Hepatocyte (in vitro differentiated cells): ENCODE measurements around the gene CRACR2B. TPM values are rescaled to one million over a fixed set of nuclear protein-coding genes. Genes with fewer than 3 reads are reported as not detected.

Source experiments
- DNase-seq: peaks from one replicate; pipeline ENCODE4 v3.0.0-alpha.2; 2016; ENCODE audit warnings: low spot score
- H2AFZ ChIP-seq: fragments of 200-600 bp; sonication (generic); 2 replicates; pipeline ENCODE4 v1.6.0; 2016; ENCODE audit warnings: antibody characterized with exemption, mild to moderate bottlenecking
- H3K27ac ChIP-seq: fragments of 200-600 bp; sonication (generic); 2 replicates; pipeline ENCODE4 v1.5.1; 2016; ENCODE audit warnings: mild to moderate bottlenecking
- H3K27me3 ChIP-seq: fragments of 200-600 bp; sonication (generic); 2 replicates; pipeline ENCODE4 v1.6.1; 2016
- H3K36me3 ChIP-seq: fragments of 200-600 bp; sonication (generic); replicated peaks from 2 replicates; pipeline ENCODE4 v1.5.1; 2016; ENCODE audit warnings: low read depth; ENCODE audit not compliant: insufficient read depth
- H3K4me1 ChIP-seq: fragments of 200-600 bp; sonication (generic); 2 replicates; pipeline ENCODE4 v1.5.1; 2016; ENCODE audit warnings: mild to moderate bottlenecking, moderate library complexity; ENCODE audit not compliant: insufficient read depth
- H3K4me2 ChIP-seq: fragments of 200-600 bp; sonication (generic); 2 replicates; pipeline ENCODE4 v1.6.0; 2016
- H3K4me3 ChIP-seq: fragments of 200-600 bp; sonication (generic); 2 replicates; pipeline ENCODE4 v1.5.1; 2016; ENCODE audit warnings: mild to moderate bottlenecking
- H3K79me2 ChIP-seq: fragments of 200-600 bp; sonication (generic); 2 replicates; pipeline ENCODE4 v1.6.0; 2017; ENCODE audit warnings: mild to moderate bottlenecking
- H3K9me2 ChIP-seq: fragments of 200-600 bp; sonication (generic); replicated peaks from 2 replicates; pipeline ENCODE4 v1.6.0; 2017; ENCODE audit warnings: mild to moderate bottlenecking; ENCODE audit not compliant: insufficient read depth
- H3K9me3 ChIP-seq: fragments of 200-600 bp; sonication (generic); 2 replicates; pipeline ENCODE4 v1.5.1; 2016; ENCODE audit warnings: low read depth, mild to moderate bottlenecking
- H4K20me1 ChIP-seq: fragments of 200-600 bp; sonication (generic); 2 replicates; pipeline ENCODE4 v1.6.0; 2016; ENCODE audit warnings: mild to moderate bottlenecking; ENCODE audit not compliant: insufficient read depth, poor library complexity, severe bottlenecking
- EZH2 ChIP-seq: fragments of 200-600 bp; sonication (generic); IDR thresholded peaks from 2 replicates; pipeline ENCODE4 v1.6.1; 2016; ENCODE audit warnings: antibody characterized with exemption, mild to moderate bottlenecking, borderline replicate concordance
- EZH2phosphoT487 ChIP-seq: fragments of 200-600 bp; sonication (generic); IDR thresholded peaks from one replicate; pipeline ENCODE4 v1.6.1; 2018; ENCODE audit warnings: antibody characterized with exemption, mild to moderate bottlenecking, low read depth, moderate library complexity; ENCODE audit not compliant: unreplicated experiment, severe bottlenecking
- WGBS: methylation state at CpG from one replicate; pipeline ENCODE4 v1.1.6; 2016; ENCODE audit warnings: low lambda C conversion rate; ENCODE audit errors: missing lambda C conversion rate; 5-methylcytosine and 5-hydroxymethylcytosine counted together
- polyA plus RNA-seq: library from polyadenylated mRNA; unstranded; fragments of >200 nt; fragmentation: Nextera tagmentation; extraction: Ambion mirVana; gene quantifications from 2 replicates; pipeline ENCODE4 v1.2.1, GENCODE V29; 2016
- total RNA-seq: library from RNA; depleted of rRNA; stranded (reverse); fragments of >200 nt; gene quantifications from 2 replicates; pipeline ENCODE4 v1.2.3, GENCODE V29; 2014
- TF ChIP-seq, protein P1 (sequence below): fragments of 200-600 bp; sonication (generic); IDR thresholded peaks from 2 replicates; pipeline ENCODE4 v1.5.1; 2016; ENCODE audit warnings: antibody characterized with exemption, mild to moderate bottlenecking; ENCODE audit not compliant: poor library complexity

Gene CRACR2B
- total and polyA plus RNA-seq, 2 experiments from 2014 or later, result 9.7 to 33.2 TPM

DNA sequence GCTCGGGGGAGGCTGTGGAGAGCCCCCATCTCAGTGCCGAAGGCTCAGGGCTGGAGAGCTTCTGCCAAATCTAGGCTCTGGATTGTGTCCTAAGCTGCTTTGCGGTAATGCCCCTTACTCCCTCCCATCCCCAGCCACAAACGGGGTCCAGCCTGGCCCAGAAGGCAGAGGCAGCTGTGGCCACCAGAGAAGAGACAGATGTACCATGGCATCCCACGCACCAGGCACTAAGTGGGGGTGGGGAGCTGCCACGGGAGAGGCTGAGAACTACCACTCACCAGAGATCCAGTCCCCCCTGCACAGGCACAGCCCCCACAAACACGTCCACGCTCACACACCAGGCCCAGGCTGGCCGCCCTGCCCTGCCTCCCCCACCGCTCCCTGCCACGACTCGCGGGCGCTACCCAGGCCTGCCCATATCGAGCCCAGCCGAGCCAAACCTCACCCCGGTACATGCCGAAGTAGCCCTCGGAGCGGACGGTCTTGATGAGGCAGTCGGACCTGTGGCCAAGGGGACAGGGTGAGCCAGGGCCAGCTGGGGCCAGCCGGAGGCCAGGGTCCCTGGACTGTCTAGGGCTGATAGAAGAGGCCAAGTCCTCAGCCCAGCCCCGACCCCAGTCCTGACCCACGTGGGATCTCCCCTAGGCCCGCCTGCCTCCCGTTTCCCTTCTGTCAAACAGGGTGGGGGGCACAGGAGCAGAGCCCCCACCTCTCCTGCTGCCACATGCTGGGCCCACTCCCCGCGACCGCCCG, 33.5 kb upstream of the CRACR2B start:
- DNase-seq, result no peak
- peaks cover 23% of the 10 kb centered on the region for H3K4me1 ChIP-seq
- H3K9me2 ChIP-seq, result no peaks in the 10 kb centered on the region
- H3K36me3 ChIP-seq, result no peaks in the 10 kb centered on the region
- 92% methylated on average over 18 of the region's 31 CpGs for WGBS
- no peaks in the 10 kb centered on the region for H4K20me1 ChIP-seq
- H3K9me3 ChIP-seq, result no peaks in the 10 kb centered on the region
- H3K27ac ChIP-seq, result no peak overlapping the region
- H3K79me2 ChIP-seq, result peaks cover 6% of the 10 kb centered on the region
- H3K27me3 ChIP-seq, result no peaks in the 10 kb centered on the region
- H2AFZ ChIP-seq, result no peak overlapping the region
- no peak overlapping the region for H3K4me3 ChIP-seq
- no peak for TF ChIP-seq EZH2
- TF ChIP-seq, protein P1, sequence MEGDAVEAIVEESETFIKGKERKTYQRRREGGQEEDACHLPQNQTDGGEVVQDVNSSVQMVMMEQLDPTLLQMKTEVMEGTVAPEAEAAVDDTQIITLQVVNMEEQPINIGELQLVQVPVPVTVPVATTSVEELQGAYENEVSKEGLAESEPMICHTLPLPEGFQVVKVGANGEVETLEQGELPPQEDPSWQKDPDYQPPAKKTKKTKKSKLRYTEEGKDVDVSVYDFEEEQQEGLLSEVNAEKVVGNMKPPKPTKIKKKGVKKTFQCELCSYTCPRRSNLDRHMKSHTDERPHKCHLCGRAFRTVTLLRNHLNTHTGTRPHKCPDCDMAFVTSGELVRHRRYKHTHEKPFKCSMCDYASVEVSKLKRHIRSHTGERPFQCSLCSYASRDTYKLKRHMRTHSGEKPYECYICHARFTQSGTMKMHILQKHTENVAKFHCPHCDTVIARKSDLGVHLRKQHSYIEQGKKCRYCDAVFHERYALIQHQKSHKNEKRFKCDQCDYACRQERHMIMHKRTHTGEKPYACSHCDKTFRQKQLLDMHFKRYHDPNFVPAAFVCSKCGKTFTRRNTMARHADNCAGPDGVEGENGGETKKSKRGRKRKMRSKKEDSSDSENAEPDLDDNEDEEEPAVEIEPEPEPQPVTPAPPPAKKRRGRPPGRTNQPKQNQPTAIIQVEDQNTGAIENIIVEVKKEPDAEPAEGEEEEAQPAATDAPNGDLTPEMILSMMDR, result no peak
- no peak for TF ChIP-seq EZH2phosphoT487
- no peak overlapping the region for H3K4me2 ChIP-seq

DNA sequence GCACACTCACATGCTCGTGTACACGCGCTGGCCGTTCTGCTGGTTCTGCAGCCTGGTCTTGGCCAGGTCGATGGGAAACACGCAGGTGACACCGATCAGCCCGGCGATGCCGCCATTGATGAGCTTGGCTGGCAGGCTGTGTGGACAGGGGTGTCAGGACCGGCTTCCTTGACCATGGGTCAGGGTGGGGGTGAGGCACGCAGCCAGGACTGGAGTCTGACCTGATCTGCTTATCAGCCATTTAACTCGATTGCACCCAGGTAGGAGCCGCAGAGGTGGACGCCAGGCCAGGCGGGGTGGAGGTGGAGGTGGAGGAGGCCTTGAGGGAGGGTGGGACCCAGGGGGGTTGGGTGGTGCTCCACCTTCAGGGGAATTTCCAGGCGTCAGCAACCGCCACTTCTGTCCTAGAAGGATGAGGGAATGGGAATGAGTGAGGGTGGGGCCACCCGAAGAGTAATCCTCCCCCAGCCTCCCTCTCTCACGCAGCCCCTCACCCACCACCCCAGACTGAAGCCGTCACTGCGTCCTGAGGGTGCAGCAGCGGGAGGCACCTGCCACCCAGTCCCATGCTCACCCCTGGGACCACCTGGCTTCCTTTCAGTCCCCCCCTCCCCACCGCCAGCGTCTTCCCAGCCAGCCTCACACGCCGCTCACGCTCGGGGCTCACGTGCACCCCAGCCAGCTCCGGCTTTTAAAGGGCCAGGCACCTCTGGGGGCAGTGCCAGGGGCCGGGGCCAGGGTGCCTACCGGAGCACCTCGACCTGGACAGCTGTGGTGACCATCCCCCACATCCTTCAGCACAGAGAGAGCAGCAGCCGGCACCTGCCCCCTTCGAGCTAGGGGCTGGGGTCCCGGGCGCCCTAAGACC, 32.7 kb upstream of the CRACR2B start:
- no peak overlapping the region for H3K4me3 ChIP-seq
- peak overlapping the region; percentile 98 for H3K27ac ChIP-seq
- no peak overlapping the region for H2AFZ ChIP-seq
- H4K20me1 ChIP-seq, result no peaks in the 10 kb centered on the region
- H3K27me3 ChIP-seq, result no peaks in the 10 kb centered on the region
- 81% methylated on average over 27 of the region's 38 CpGs for WGBS
- no peaks in the 10 kb centered on the region for H3K9me3 ChIP-seq
- H3K36me3 ChIP-seq, result no peaks in the 10 kb centered on the region
- DNase-seq, result no peak
- peak overlapping the region; percentile 90 for H3K4me2 ChIP-seq
- TF ChIP-seq EZH2phosphoT487 (no peak), EZH2 (no peak)
- TF ChIP-seq, protein P1, result no peak
- no peaks in the 10 kb centered on the region for H3K9me2 ChIP-seq
- H3K4me1 ChIP-seq, result peaks cover 23% of the 10 kb centered on the region
- peaks cover 6% of the 10 kb centered on the region for H3K79me2 ChIP-seq

DNA sequence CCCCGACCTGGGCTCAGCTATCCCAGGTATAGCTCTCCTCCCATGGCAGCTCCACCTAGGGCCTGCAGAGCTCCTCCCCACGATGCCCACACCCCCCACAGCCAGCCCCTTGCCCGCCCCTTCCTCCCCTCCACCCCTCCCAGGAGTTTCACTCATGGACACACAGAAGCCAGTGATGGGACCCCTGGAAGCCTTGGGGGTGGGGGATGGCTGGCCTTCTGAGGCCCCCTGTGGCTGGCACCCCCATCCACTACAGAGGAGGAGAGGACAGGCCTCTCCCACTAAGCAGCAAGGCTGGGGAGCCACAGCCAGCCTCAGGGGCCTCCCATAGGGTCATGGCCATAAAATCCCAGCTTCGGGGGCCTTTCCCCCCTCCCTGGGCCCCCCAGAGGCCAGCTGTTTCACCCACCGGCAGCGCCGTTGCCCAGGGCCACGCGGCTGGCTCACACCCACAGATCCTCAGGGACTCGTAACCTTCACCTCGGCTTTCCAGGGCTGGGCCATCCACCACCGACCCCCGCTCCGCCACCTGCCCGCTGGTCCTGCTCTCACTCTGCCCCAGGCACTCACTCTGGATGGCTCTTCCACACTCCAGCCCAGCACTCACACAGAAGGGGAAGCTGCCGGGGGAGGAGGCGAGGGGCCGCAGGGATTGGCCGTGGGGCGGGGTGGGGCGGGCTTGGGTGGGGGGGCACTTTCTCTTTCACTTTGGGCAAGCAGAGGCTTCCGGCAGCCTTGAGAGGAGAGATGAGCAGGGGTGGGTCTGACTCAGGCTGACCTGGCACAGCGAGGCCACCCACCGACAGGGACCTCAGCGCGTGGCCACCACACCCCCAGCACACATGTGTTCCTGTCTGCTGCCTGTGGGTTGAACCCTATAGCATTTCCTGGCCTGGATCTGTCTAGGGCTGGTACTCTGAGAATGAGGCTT, 31.8 kb upstream of the CRACR2B start:
- no peaks in the 10 kb centered on the region for H3K36me3 ChIP-seq
- no peaks in the 10 kb centered on the region for H3K9me2 ChIP-seq
- no peak for TF ChIP-seq EZH2
- TF ChIP-seq, protein P1, result no peak
- peaks cover 23% of the 10 kb centered on the region for H3K4me1 ChIP-seq
- no peaks in the 10 kb centered on the region for H3K27me3 ChIP-seq
- H3K9me3 ChIP-seq, result no peaks in the 10 kb centered on the region
- peak overlapping the region; percentile 98 for H3K27ac ChIP-seq
- peak; percentile 83 for DNase-seq
- no peaks in the 10 kb centered on the region for H4K20me1 ChIP-seq
- H2AFZ ChIP-seq, result no peak overlapping the region
- peak overlapping the region; percentile 90 for H3K4me2 ChIP-seq
- H3K4me3 ChIP-seq, result peak overlapping the region; percentile 20
- H3K79me2 ChIP-seq, result peaks cover 6% of the 10 kb centered on the region
- WGBS, result 27% methylated on average over 18 of the region's 26 CpGs
